ENCODE measurements around the gene VSX1.

VSX1 gene

GRCh38 chr20:25081730-25082497, at the start of gene VSX1:
Gene VSX1 (minus strand): TSS chr20:25082141. CDS start chr20:25082096, 45 bp downstream.
- DNase-seq = no peak

- no peak for DNase-seq
Observed at GRCh38 chr20:25129908-25130307, 48.0 kb upstream of the VSX1 start.

- no peak for DNase-seq
Observed at GRCh38 chr20:25129428-25129827, 47.5 kb upstream of the VSX1 start.

- no peak for DNase-seq
Observed at GRCh38 chr20:25128649-25129048, 46.7 kb upstream of the VSX1 start.

GRCh38 chr20:25127761-25128537, 46.0 kb upstream of the VSX1 start:
- DNase-seq = no peak

GRCh38 chr20:25126204-25127029, 44.5 kb upstream of the VSX1 start:
- DNase-seq = no peak

GRCh38 chr20:25125636-25126035, 43.7 kb upstream of the VSX1 start:
- no peak for DNase-seq

GRCh38 chr20:25120920-25121319, 39.0 kb upstream of the VSX1 start:
- no peak for DNase-seq

GRCh38 chr20:25120457-25120856, 38.5 kb upstream of the VSX1 start:
- DNase-seq = no peak

GRCh38 chr20:25118529-25118928, 36.6 kb upstream of the VSX1 start:
- DNase-seq = no peak

GRCh38 chr20:25117990-25118389, 36.0 kb upstream of the VSX1 start:
- DNase-seq = no peak

- no peak for DNase-seq
Observed at GRCh38 chr20:25116739-25117458, 35.0 kb upstream of the VSX1 start.

- DNase-seq = no peak
Observed at GRCh38 chr20:25103526-25103925, 21.6 kb upstream of the VSX1 start.

- DNase-seq = no peak
Observed at GRCh38 chr20:25100914-25101313, 19.0 kb upstream of the VSX1 start.

- DNase-seq = no peak
Observed at GRCh38 chr20:25099601-25100140, 17.7 kb upstream of the VSX1 start.

GRCh38 chr20:25097498-25097897, 15.6 kb upstream of the VSX1 start:
- DNase-seq = no peak

GRCh38 chr20:25090492-25091429, 8.8 kb upstream of the VSX1 start:
- no peak for DNase-seq

GRCh38 chr20:25089662-25090061, 7.7 kb upstream of the VSX1 start:
- DNase-seq = no peak

GRCh38 chr20:25089096-25089495, 7.2 kb upstream of the VSX1 start:
- DNase-seq = no peak

- DNase-seq = no peak
Observed at GRCh38 chr20:25088267-25088666, 6.3 kb upstream of the VSX1 start.
